Measurements from ENCODE around the gene BCAS3.
"Not testable (repeated sequence)": the region's sequence is repeated elsewhere in the genome, so short reads cannot be mapped to it uniquely, and the experiment has no call there.

The BCAS3 gene

DNA sequence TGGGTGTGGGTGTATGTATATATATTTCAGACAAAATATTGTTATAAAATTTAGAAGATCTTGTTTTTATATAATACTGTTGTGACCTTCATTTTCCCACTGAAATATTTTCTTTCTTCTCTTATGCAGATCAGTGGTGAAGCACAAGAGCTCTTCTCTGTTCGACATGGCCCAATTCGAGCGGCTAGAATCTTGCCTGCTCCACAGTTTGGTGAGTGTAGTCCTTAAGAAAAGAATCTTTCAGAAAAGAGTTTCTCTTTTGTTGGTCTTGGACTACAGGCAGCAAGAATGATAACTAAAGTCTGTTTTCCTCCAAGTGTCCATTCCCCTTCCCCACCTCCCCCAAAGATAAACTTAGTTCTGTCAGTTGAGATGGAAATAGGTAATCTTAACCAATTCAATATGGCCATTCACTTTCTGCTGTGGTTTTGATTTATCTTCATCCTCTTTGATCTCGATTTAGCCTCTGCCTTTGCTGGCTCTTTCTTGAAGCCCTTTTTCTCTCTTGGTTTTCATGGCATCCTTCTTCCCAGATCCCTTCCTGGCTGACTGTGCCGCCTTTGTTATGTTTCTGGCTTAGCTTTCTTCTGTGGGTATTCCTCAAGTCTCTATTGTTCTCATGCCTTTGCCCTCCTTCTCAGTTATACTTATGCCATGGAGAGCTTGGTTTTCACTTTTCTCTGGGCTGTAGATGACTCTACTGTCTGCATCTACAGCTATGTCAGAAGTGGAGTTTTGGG is 69.6 kb downstream of the BCAS3 start:
- DNase-seq (ENCODE audit: low read depth): no peak

DNA sequence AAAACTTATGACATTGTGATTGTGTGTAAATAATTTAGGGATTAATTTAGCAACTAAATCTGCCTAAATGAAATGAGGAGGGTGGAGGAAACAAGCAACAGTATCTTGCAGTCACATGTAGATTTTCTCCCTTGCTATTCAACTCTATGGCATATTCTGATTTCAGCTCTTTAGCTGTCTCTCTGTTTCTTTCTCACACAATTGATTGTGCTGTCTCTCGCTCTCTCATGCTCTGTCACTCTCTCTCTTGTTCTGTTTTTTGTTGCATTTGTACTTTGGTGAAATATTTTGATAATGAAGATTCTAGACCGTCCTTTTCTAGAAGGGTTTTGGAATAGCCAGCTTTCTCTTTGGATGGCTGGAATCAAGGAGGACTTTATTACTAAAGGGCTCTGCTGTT is 70.6 kb downstream of the BCAS3 start:
- DNase-seq (ENCODE audit: low read depth): no peak

DNA sequence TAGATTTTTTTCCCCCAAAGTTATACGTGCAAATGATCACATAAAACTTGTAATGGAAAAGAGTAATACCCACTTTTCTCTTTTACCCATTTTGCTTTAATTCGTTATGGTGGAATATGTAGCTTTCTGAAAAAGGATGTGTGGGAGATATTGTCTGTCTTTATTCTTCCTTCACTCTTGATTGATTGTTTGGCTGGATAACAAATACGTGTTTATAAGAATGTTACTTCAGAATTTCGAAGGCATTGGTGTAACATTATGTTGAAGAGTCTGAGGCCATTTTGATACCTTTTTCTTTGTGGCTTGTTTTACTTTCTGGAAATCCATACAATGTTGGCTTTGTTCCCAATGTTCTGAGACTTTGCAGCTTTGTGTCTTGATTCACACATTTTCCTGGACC is 71.4 kb downstream of the BCAS3 start:
- no peak for DNase-seq (ENCODE audit: low read depth)

DNA sequence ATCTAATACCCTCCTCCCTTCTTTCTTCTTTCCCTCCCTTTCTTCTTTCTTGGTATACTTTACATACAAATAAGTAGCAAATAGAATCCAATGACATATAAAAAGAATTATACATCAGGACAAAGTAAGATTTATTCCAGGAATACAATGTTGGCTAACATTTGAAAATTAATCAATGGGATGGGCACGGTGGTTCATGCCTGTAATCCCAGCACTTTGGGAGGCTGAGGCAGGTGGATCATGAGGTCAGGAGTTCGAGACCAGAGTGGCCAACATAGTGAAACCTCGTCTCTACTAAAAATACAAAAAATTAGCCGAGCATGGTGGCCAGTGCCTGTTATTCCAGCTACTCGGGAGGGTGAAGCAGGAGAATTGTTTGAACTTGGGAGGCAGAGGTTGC is 72.1 kb downstream of the BCAS3 start:
- no peak for DNase-seq (ENCODE audit: low read depth)

DNA sequence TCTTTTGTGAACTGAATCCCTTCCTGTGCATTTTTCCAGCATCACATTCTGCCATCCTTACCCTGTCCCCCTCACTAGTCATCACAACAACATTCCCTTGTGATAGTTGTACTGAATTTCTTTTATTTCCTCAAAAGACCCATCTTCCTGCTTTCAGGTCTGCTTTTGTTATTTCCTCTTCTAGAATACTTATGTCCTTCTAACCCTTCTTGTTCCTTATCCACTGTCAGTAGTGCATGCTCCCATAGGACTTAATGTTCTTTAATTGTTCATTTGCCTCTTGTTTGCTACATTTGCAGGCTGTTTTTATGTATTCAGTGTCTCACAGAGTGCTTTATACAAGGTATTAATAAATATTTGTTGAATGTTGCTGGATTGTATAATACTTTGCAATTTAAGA is 73.0 kb downstream of the BCAS3 start:
- DNase-seq (ENCODE audit: low read depth): no peak

DNA sequence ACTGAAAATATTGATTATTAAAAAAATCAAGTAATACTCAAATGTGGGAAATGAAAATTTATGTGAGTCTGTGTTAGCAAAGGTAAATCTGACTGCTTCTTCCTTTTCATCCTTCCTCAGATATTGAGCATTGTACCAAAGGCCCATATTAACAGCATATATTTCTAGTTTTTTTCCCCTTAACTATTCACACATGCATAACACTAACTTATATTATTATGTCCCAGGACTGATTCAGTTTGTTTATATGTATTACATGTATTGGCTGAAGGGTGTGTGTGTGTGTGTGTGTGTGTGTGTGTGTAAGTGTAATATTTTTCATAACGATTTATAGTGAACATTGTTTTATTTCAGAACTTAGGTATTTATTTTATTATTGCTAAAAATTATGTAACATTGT is 74.2 kb downstream of the BCAS3 start:
- no peak for DNase-seq (ENCODE audit: low read depth)

DNA sequence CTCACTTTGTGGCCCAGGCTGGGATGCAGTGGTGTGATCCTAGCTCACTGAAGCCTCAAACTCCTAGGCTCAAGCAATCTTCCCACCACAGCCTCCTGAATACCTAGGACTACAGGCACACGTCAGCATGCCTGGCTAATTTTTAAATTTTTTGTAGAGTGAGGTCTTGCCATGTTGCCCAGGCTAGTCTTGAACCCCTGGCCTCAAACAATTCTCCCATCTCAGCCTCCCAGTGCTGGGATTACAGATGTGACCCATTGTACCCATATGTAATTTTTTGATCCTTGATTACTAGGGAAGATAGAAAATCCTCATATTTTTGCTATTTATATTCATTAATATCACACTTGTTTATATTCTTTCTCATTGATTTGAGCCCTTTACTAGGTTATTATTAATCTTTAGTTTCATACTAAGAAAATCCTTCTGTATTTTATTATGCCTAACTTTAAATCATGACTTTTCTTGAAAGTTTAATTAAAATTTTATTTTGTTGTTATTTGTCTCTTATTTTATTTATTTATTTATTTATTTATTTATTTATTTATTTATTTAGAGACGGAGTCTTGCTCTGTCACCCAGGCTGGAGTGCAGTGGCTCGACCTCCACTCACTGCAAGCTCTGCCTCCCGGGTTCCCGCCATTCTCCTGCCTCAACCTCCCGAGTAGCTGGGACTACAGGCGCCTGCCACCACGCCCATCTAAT is 75.4 kb downstream of the BCAS3 start:
- no peak for DNase-seq (ENCODE audit: low read depth)

DNA sequence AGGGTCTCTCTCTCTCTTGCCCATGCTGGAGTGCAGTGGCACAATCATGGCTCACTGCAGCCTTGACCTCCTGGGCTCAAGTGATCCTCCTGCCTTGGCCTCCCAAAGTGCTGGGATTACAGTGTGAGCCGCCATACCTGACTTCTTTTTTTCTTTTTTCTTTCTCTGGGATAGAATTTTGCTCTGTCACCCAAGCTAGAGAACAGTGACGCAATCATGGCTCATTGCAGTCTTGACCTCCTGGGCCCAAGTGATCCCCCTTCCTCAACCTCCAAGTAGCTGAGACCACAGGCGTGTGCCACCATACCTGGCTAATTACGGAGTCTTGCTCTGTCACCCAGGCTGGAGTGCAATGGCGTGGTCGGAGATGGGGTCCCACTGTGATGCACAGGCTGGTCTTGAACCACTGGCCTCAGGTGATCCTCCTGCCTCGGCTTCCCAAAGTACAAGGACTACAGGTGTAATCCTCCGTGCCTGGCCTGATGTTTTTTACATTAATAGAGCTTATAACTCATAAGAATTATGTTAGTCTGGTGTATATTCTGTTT is 76.5 kb downstream of the BCAS3 start:
- no peak for DNase-seq (ENCODE audit: low read depth)

DNA sequence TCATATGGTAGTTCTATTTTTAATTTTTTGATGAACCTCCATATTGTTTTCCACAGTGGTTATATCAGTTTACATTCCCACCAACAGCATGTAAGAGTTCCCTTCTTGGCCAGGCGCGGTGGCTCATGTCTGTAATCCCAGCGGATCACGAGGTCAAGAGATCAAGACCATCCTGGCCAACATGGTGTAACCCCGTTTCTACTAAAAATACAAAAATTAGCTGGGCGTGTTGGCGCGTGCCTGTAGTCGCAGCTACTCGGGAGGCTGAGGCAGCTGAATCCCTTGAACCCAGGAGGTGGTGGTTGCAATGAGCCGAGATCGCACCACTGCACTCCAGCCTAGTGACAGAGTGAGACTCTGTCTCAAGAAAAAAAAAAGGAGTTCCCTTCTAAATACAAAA is 79.1 kb downstream of the BCAS3 start:
- not testable (repeated sequence) for DNase-seq (ENCODE audit: low read depth)

DNA sequence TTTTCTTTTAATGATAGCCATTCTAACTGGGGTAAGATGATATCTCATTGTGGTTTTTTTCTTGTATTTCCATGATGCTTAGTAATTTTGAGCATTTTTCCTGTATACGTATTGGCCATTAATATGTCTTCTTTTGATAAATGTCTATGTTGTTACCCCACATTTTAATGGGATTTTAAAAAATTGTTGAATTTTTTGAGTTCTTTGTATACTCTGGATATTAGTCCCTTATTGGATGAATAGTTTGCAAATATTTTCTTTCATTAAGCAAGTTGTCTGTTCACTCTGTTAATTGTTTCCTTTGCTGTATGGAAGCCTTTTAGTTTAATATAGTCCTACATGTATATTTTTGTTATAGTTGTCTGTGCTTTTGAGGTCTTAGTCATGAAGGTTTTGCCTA is 79.8 kb downstream of the BCAS3 start:
- DNase-seq (ENCODE audit: low read depth): no peak

DNA sequence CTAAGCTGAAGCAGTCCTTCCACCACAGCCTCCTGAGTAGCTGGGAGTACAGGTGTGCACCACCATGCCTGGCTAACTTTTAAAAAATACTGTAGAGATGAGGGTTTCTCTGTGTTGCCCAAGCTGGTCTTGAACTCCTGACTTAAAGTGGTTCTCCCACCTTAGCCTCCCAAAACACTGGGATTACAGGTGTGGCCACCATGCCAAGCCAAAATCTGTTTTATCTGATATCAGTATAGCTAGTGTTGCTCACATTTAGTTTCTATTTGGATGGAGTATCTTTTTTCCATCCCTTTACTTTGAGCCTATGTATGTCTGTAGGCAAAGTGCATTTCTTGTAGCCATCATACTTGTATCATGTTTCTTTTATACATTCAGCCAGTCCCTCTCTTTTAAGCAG is 82.1 kb downstream of the BCAS3 start:
- no peak for DNase-seq (ENCODE audit: low read depth)

DNA sequence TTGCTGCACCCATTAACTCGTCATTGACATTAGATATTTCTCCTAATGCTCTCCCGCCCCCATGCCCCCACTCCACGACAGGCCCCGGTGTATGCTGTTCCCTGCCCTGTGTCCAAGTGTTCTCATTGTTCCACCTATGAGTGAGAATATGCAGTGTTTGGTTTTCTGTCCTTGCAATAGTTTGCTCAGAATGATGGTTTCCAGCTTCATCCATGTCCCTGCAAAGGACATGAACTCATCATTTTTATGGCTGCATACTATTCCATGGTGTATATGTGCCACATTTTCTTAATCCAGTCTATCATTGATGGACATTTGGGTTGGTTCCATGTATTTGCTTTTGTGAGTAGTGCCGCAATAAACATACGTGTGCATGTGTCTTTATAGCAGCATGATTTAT is 83.7 kb downstream of the BCAS3 start:
- not testable (repeated sequence) for DNase-seq (ENCODE audit: low read depth)

DNA sequence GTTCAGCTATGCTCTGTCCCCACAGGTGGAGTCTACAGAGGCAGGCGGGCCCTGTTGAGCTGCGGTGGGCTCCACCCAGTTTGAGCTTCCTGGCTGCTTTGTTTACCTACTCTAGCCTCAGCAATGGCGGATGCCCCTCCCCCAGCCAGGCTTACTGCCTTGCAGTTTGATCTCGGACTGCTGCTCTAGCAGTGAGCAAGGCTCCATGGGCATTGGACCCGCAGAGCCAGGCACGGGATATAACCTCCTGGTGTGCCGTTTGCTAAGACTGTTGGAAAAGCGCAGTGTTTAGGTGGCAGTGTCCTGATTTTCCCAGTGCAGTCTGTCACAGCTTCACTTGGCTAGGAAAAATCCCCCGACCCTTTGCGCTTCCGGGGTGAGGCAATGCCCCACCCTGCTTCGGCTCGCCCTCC is 89.1 kb downstream of the BCAS3 start:
- DNase-seq (ENCODE audit: low read depth): no peak

DNA sequence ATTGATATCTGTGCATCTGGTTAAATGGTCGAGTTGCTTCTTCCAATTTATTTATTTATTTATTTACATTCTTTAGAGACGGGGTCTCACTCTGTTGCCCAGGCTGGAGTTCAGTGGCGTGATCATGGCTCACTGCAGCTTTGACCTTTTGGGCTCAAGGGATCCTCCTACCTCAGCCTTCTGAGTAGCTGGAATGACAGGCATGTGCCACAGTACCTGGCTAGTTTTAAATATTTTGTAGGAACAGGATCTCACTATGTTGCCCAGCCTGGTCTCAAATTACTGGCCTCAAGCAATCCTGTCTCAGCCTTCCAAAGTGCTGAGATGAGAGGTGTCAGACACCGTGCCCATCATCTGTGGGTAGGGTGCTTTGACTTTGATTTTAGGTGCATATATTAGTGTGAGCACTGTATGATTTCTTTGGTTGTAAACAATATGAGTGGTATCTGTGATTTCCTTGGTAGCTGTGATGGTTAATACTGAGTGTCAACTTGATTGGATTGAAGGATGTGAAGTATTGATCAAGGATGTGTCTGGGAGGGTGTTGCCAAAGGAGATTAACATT is 90.2 kb downstream of the BCAS3 start:
- no peak for DNase-seq (ENCODE audit: low read depth)

DNA sequence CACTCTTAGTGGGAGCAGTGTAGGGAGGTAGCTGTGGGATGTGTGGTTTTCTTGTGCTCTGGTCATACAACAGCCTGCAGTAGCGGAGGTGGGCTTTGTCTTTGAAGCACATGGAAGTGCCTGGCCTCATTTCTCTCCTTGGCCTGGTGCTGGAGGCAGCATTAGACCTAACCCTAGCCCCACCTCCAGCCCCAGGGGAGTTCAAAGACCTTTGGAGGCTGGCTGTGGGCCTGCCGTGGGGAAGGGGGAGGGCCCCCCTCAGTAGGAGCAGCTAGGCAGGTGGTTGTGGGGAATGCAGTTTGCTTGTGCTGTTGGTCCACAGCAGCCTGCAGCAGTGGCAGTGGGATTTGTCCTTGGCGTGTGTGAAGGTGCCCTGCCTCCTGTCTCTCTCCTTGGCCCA is 91.7 kb downstream of the BCAS3 start:
- DNase-seq (ENCODE audit: low read depth): no peak

DNA sequence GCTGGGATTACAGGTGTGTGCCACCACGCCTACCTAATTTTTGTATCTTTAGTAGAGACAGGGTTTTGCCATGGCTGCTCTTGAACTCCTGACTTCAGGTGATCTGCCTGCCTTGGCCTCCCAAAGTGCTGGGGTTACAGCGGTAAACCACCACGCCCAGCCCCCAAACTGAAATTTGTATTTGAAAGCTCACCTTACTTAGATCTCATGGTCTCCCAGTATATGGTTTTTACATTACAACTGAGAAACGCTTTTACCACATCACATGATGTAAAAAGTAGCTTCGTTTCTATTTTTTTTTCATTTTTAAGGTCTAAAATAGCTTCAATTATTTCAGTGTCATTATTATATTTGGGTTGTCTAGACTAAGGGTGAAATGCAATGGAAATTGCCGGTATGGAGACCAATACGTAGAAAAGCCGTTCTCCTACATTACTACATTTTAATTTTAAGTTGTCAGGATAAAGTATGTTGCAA is 93.3 kb downstream of the BCAS3 start:
- no peak for DNase-seq (ENCODE audit: low read depth)

DNA sequence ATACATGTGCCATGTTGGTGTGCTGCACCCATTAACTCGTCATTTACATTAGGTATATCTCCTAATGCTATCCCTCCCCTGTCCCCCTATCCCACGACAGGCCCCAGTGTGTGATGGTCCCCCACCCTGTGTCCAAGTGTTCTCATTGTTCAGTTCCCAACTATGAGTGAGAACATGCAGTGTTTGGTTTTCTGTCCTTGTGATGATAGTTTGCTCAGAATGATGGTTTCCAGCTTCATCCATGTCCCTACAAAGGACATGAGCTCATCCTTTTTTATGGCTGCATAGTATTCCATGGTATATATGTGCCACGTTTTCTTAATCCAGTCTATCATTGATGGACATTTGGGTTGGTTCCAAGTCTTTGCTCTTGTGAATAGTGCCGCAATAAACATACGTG is 94.0 kb downstream of the BCAS3 start:
- not testable (repeated sequence) for DNase-seq (ENCODE audit: low read depth)

DNA sequence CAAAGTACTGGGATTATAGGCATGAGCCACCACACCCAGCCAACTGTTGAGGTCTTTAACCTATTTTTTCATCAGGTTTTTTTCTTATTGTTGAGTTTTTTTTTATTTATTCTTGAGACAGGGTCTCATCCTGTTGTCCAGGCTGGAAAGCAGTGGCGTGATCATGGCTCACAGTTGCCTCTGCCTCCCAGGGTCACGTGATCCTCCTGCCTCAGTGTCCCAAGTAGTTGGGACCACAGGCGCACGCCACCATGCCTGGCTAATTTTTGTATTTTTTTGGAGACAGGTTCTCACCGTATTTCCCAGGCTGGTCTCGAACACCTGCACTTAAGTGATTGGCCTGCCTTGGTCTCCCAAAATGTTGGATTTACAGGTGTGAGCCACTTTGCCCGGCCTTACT is 95.9 kb downstream of the BCAS3 start:
- no peak for DNase-seq (ENCODE audit: low read depth)

DNA sequence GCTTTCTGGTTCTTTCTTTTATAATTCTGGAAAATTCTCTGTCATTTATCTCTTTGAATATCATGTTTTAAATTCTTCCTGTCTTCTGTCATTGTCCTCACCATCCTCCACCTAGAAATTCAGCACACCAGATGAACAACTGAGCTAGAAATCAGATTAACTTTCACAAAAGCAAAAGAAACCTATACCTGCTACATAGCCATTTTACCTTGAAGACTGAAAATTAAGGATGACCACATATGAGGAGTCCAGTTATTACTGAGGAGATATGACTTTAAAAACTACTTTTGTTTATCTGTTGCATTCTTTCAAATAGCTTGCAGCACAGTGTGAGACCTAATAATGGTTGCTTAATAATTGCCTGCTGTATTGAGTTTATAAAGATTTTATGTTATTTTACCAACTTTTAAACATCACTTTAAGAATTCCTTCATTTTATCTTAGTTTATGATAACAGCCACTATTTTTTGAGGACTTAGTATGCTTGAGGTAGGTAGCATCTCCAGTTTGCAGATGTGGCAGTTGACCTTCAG is 104.3 kb downstream of the BCAS3 start:
- no peak for DNase-seq (ENCODE audit: low read depth)

DNA sequence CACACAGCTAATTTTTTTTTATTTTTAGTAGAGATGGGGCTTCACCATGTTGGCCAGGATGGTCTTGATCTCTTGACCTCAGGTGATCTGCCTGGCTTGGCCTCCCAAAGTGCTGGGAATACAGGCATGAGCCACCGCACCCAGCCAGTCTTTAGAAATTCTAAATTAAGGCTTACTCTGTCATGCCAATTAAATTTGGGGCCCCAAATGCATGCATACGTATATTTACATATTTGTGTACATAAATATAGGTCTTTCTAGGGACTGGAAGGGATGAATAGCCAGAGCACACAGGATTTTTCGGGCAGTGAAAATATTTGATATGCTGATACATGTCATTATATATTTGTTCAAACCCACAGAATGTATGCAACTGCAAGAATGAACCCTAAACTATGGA is 105.1 kb downstream of the BCAS3 start:
- DNase-seq (ENCODE audit: low read depth): no peak

DNA sequence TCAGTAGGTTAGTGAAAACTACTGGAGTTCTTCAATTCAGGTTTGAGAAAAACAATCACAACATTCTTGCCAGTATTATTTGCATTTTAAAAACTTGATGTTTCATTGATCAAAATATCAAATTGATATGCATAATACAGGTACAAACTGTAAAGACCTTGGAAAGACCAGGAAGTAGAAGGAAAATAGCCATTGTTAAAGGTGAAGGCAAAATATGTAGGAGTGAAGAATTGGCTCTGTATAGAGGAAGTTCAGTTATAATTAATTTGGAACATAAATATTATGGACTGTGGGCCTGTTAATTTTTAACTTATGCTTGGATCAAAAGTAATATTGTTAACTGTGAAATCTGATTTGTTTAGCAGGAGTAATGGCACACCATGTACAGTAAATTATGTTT is 112.6 kb downstream of the BCAS3 start:
- no peak for DNase-seq (ENCODE audit: low read depth)

DNA sequence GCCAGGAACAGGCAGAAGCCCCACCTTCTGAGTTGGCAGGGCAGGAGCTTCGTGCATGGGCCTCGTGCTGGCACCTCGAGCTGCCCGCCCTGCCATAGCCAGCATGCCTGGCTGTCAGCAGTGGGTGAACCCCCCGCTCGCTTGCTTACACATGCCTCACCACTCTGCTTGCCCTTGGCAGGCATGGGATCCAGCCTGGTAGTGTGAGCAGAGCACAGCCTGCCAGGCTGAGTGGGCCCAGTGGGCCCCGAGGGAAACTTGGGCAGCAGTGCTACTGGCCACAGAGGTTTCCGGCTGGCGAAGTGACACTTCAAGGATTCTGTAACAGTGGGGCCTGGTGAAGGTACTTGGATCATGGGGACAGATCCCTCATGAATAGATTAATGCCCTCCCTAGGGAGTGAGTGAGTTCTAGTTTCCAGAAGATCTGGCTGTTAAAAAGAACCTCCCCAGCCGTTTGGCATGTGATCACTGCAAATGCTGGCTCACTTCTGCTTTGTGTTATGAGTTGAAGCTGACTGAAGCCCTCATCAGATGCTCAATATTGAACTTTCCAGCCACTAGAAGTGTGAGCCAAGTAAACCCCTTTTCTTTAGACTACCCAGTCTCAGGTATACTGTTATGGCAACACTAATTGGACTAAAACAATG is 114.7 kb downstream of the BCAS3 start:
- no peak for DNase-seq (ENCODE audit: low read depth)

Data from CMK (cell line).